ENCODE results near the gene SUSD6.

DNA sequence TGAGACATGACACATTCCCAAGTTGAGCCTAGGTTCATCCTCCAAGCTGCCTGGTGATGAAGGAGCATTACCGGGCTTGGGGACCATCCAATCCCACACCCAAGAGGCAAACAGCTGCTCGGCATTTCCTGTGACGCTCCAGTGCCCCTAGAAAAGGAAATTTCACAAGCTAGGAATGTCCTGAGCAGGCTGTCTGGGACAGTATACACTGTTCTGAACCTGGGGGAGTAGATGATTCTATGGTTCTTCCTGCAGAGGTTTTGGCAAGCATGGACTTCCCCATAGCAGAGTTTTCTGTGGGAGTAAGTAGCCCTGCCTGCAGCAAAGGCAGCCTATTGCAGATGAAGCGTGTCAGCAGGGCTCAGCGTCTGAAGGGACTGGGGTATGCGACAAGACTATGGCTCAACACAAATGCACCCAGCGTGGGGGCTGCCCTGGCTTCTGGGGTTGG, 108.1 kb downstream of the SUSD6 start:
- TF ChIP-seq POLR2A (IDR thresholded peaks at IDR 0.05; ENCODE audit: low read depth, low read length): no peak
- TF ChIP-seq POLR2AphosphoS5 (IDR thresholded peaks at IDR 0.05; ENCODE audit: low read depth, low read length): no peak
- no peak for TF ChIP-seq PAX5 (IDR thresholded peaks at IDR 0.05; ENCODE audit: insufficient read depth, low read length, severe bottlenecking)
- no peak; the same call in 1 of the 2 replicates for TF ChIP-seq SPI1 (IDR thresholded peaks at IDR 0.05; ENCODE audit: low read depth, low read length)

All from GM12891 (cell line).